PC-9 (cell line): Measurements from ENCODE around the gene TBCK. TPM values are rescaled to one million over a fixed set of nuclear protein-coding genes. Genes with fewer than 3 reads are reported as not detected.
A peak's percentile ranks its signal among the peaks of the same experiment; 100 is the strongest.

Experiments used
- BruUV-seq: library from RNA; stranded (reverse); fragments of 400-500 nt; replicated peaks from 2 replicates; lab custom pipeline; 2021; lab: Mats Ljungman, UMichigan
- CTCF ChIA-PET: fragments of 300-600 bp; sonication (Branson Sonifier 250); formaldehyde crosslinking; loops from one replicate; lab custom pipeline; 2022; ENCODE audit warnings: antibody characterized with exemption; lab: Charles Lee
- POLR2A ChIA-PET: fragments of 300-600 bp; sonication (Branson Sonifier 250); formaldehyde crosslinking; loops from one replicate; lab custom pipeline; 2022; ENCODE audit warnings: antibody characterized with exemption; ENCODE audit not compliant: unreplicated experiment; lab: Charles Lee
- DNase-seq, 2 experiments: peaks; one replicate each; pipeline versions ENCODE4 v3.0.0 to v3.0.0-alpha.2; 2015 to 2022; ENCODE audit warnings: mixed read lengths in 1 of 2
- H2AFZ ChIP-seq: fragments of 200-600 bp; sonication (generic); 2 replicates; pipeline ENCODE4 v1.8.1; 2017; ENCODE audit warnings: antibody characterized with exemption
- H3F3A ChIP-seq: fragments of 200-600 bp; sonication (generic); 2 replicates; pipeline ENCODE4 v1.8.1; 2017; ENCODE audit warnings: antibody characterized with exemption, mild to moderate bottlenecking, low read depth; ENCODE audit not compliant: insufficient read depth
- H3K27ac ChIP-seq: fragments of 200-600 bp; sonication (generic); 2 replicates; pipeline ENCODE4 v1.6.1; 2016; ENCODE audit warnings: mixed run types
- H3K27me3 ChIP-seq: fragments of 200-600 bp; sonication (generic); 2 replicates; pipeline ENCODE4 v1.6.1; 2016; ENCODE audit warnings: low read depth, mixed run types; ENCODE audit not compliant: insufficient read depth
- H3K36me3 ChIP-seq: fragments of 200-600 bp; sonication (generic); 2 replicates; pipeline ENCODE4 v1.6.1; 2016; ENCODE audit warnings: low read depth, mixed run types
- H3K4me1 ChIP-seq: fragments of 200-600 bp; sonication (generic); replicated peaks from 2 replicates; pipeline ENCODE4 v1.6.1; 2016; ENCODE audit warnings: mixed run types; ENCODE audit not compliant: insufficient read depth
- H3K4me2 ChIP-seq: fragments of 200-600 bp; sonication (generic); 2 replicates; pipeline ENCODE4 v1.6.1; 2017; ENCODE audit warnings: mixed run types
- H3K4me3 ChIP-seq: fragments of 200-600 bp; sonication (generic); 2 replicates; pipeline ENCODE4 v1.6.1; 2016; ENCODE audit warnings: mixed run types
- H3K79me2 ChIP-seq: fragments of 200-600 bp; sonication (generic); 2 replicates; pipeline ENCODE4 v1.6.1; 2017; ENCODE audit warnings: low read depth, mixed run types
- H3K9me2 ChIP-seq: fragments of 200-600 bp; sonication (generic); 2 replicates; pipeline ENCODE4 v1.8.1; 2017; ENCODE audit warnings: mild to moderate bottlenecking; ENCODE audit not compliant: insufficient read depth
- H3K9me3 ChIP-seq: fragments of 200-600 bp; sonication (generic); 2 replicates; pipeline ENCODE4 v1.8.1; 2016; ENCODE audit warnings: low read depth; ENCODE audit not compliant: insufficient read depth
- H4K20me1 ChIP-seq: fragments of 200-600 bp; sonication (generic); 2 replicates; pipeline ENCODE4 v1.8.1; 2017; ENCODE audit not compliant: insufficient read depth
- CTCF ChIP-seq: fragments of 200-600 bp; sonication (generic); conservative IDR thresholded peaks from 2 replicates; pipeline ENCODE4 v1.6.1; 2017; ENCODE audit warnings: mixed run types, antibody characterized with exemption, mild to moderate bottlenecking, moderate library complexity
- EZH2 ChIP-seq: fragments of 200-600 bp; sonication (generic); IDR thresholded peaks from 2 replicates; pipeline ENCODE4 v1.8.0; 2017; ENCODE audit warnings: antibody characterized with exemption, low read depth
- intact Hi-C: fragments of 100-400 bp; cut with micrococcal nuclease; formaldehyde crosslinking; loops from one replicate; pipeline ENCODE4 v1.10.0; 2022; ENCODE audit not compliant: unreplicated experiment
- total RNA-seq: library from RNA; stranded (reverse); gene quantifications from 2 replicates; pipeline ENCODE4 v1.2.3, GENCODE V29; 2021

The TBCK gene
- total RNA-seq, 1 experiment from 2014 or later = 18.7 TPM

GRCh38 chr4:106186201-106186600 lies 129.8 kb downstream of the TBCK start:
- no peak for DNase-seq
- no TSS peak for BruUV-seq
- H3K9me3 ChIP-seq = no peaks in the 10 kb centered on the region
- no peaks in the 10 kb centered on the region for H3K36me3 ChIP-seq
- no peaks in the 10 kb centered on the region for H3K4me1 ChIP-seq
- POLR2A ChIA-PET = no interaction called here
- TF ChIP-seq EZH2 (no peak), CTCF (no peak)
- no peaks in the 10 kb centered on the region for H4K20me1 ChIP-seq
- H3K79me2 ChIP-seq = no peaks in the 10 kb centered on the region
- H3K27me3 ChIP-seq = no peaks in the 10 kb centered on the region
- H3K27ac ChIP-seq = no peak overlapping the region
- intact Hi-C loops = no loop called here
- H3K4me3 ChIP-seq = no peak overlapping the region
- no peak overlapping the region for H2AFZ ChIP-seq
- CTCF ChIA-PET = no interaction called here
- no peaks in the 10 kb centered on the region for H3F3A ChIP-seq
- no peaks in the 10 kb centered on the region for H3K9me2 ChIP-seq
- no peak overlapping the region for H3K4me2 ChIP-seq

DNA sequence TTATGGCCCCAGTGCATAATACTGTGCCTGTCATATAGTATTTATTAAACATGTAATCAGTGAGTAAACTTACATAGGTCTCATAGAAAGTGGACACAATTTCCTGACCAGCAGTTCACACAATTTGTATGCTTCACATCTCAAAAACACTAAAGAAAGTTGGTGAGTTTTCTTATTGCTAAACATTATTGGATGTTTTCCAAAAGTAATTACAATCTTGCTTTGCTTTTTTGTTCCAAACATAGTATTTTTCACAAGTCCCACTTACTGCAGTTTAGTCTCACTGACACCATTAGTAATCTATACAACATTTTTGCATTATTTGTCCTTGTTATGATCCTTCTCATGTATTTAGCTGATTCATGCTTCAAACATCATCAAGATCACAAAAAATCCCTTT lies 132.5 kb downstream of the TBCK start:
- no peaks in the 10 kb centered on the region for H4K20me1 ChIP-seq
- intact Hi-C loops = no loop called here
- no TSS peak for BruUV-seq
- H3K27me3 ChIP-seq = no peaks in the 10 kb centered on the region
- no peak for TF ChIP-seq EZH2
- TF ChIP-seq CTCF = no peak
- no peak for DNase-seq
- ChIA-PET CTCF (no interaction called here), POLR2A (no interaction called here)
- no peaks in the 10 kb centered on the region for H3K4me1 ChIP-seq
- no peaks in the 10 kb centered on the region for H3K36me3 ChIP-seq
- no peaks in the 10 kb centered on the region for H3K9me2 ChIP-seq
- H3F3A ChIP-seq = no peaks in the 10 kb centered on the region
- H3K9me3 ChIP-seq = no peaks in the 10 kb centered on the region
- H3K27ac ChIP-seq = no peak overlapping the region
- no peak overlapping the region for H2AFZ ChIP-seq
- H3K4me3 ChIP-seq = no peak overlapping the region
- H3K79me2 ChIP-seq = no peaks in the 10 kb centered on the region
- no peak overlapping the region for H3K4me2 ChIP-seq

DNA sequence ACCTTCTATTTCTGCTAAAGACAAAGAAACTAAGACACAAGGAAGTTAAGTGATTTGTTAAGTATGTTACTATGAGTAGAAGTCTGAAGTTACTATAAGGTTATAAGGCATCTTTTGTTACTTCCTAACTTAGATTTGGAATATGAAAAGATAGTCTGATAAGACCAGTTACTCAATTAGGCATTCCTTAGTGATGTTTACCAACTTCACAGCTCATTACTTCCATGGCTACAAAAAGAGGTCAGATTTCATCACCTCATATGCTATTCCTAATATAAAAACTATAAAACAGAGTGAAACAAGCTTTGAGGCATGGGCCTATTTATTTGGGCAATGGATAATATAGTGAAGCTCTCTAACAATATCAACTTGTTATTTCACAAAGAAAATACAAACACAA lies 143.1 kb downstream of the TBCK start:
- ChIA-PET POLR2A (no interaction called here), CTCF (no interaction called here)
- no peaks in the 10 kb centered on the region for H3K36me3 ChIP-seq
- H3F3A ChIP-seq = 0 out of 2 replicates have a peak, but pooled peaks cover 8% of the 10 kb centered on the region
- peak overlapping the region; percentile 60 for H3K27ac ChIP-seq
- peak overlapping the region; percentile 46 for H3K4me2 ChIP-seq
- peaks cover 19% of the 10 kb centered on the region for H3K4me1 ChIP-seq
- intact Hi-C loops = no loop called here
- H3K9me3 ChIP-seq = no peaks in the 10 kb centered on the region; the same call in 1 of the 2 replicates
- no peak overlapping the region for H2AFZ ChIP-seq
- DNase-seq = peak in 1 of 2 experiments; percentile 60
- H3K9me2 ChIP-seq = no peaks in the 10 kb centered on the region
- no peaks in the 10 kb centered on the region for H3K27me3 ChIP-seq
- BruUV-seq = no TSS peak
- H4K20me1 ChIP-seq = no peaks in the 10 kb centered on the region
- no peaks in the 10 kb centered on the region for H3K79me2 ChIP-seq
- TF ChIP-seq CTCF (no peak), EZH2 (no peak)
- no peak overlapping the region for H3K4me3 ChIP-seq
